Activated naive CD4-positive, alpha-beta T cell treated with anti-CD3 and anti-CD28 coated beads for 36 hours (primary cell): Measurements from ENCODE around the gene PIGS. TPM values are rescaled to one million over a fixed set of nuclear protein-coding genes. Genes with fewer than 3 reads are reported as not detected.
"Not testable (repeated sequence)": the region's sequence is repeated elsewhere in the genome, so short reads cannot be mapped to it uniquely, and the experiment has no call there.

Source experiments
- CTCF ChIA-PET: fragments of 350-600 bp; sonication (Branson Sonifier 250); formaldehyde crosslinking; loops from one replicate; lab custom pipeline; 2021; ENCODE audit warnings: antibody characterized with exemption; lab: Charles Lee
- DNase-seq: peaks from one replicate; pipeline ENCODE4 v3.0.0-alpha.2; 2020
- H3K27ac Mint-ChIP-seq: one replicate; pipeline ENCODE4 v1.8.0; 2021; ENCODE audit warnings: mild to moderate bottlenecking, mixed read lengths
- H3K27me3 Mint-ChIP-seq: one replicate; pipeline ENCODE4 v1.8.0; 2021; ENCODE audit warnings: low read depth, mixed read lengths
- H3K36me3 Mint-ChIP-seq: one replicate; pipeline ENCODE4 v1.8.0; 2021; ENCODE audit warnings: low read depth, mixed read lengths
- H3K4me1 Mint-ChIP-seq: one replicate; pipeline ENCODE4 v1.8.0; 2021; ENCODE audit warnings: low read depth, mixed read lengths
- H3K4me3 Mint-ChIP-seq: one replicate; pipeline ENCODE4 v1.8.0; 2021; ENCODE audit warnings: mild to moderate bottlenecking, moderate library complexity, mixed read lengths
- H3K9me3 Mint-ChIP-seq: one replicate; pipeline ENCODE4 v1.8.0; 2021; ENCODE audit warnings: mixed read lengths
- intact Hi-C: fragments of 100-400 bp; cut with micrococcal nuclease; formaldehyde crosslinking; loops from one replicate; pipeline ENCODE4 v1.15.1; 2023
- total RNA-seq, 2 experiments: library from RNA; stranded (reverse); gene quantifications; one replicate each; pipeline ENCODE4 v1.2.3, GENCODE V29; 2021

The PIGS gene
- total RNA-seq, 2 experiments from 2014 or later, result 34.8 to 36.0 TPM

GRCh38 chr17:28578246-28579195 is 7.2 kb upstream of the PIGS start:
- H3K4me1 Mint-ChIP-seq, result peaks cover 31% of the 10 kb centered on the region
- peak overlapping the region; percentile 43 for H3K27ac Mint-ChIP-seq
- H3K36me3 Mint-ChIP-seq, result peaks cover 31% of the 10 kb centered on the region
- H3K4me3 Mint-ChIP-seq, result no peak overlapping the region
- DNase-seq, result no peak
- no peaks in the 10 kb centered on the region for H3K27me3 Mint-ChIP-seq
- no peaks in the 10 kb centered on the region for H3K9me3 Mint-ChIP-seq
- CTCF ChIA-PET, result interaction anchor here (1.4 kb wide), 1 partner anchor 30 kb away, joined by 3 read pairs; no protein-coding TSS in a partner anchor
- intact Hi-C loops, result loop anchor here (10.0 kb wide), 3 partner anchors 296 to 534 kb away; partner anchors contain the start of genes NLK and PHF12

- H3K36me3 Mint-ChIP-seq, result peaks cover 31% of the 10 kb centered on the region
- H3K4me1 Mint-ChIP-seq, result peaks cover 35% of the 10 kb centered on the region
- H3K27ac Mint-ChIP-seq, result no peak overlapping the region
- DNase-seq, result no peak
- CTCF ChIA-PET, result interaction anchor here (1.0 to 2.8 kb wide), 4 partner anchors 12 to 160 kb away, joined by 3 to 17 read pairs (median 4); no protein-coding TSS in a partner anchor
- no peaks in the 10 kb centered on the region for H3K9me3 Mint-ChIP-seq
- H3K4me3 Mint-ChIP-seq, result no peak overlapping the region
- no peaks in the 10 kb centered on the region for H3K27me3 Mint-ChIP-seq
- intact Hi-C loops, result loop anchor here (1.0 to 10.0 kb wide), 5 partner anchors 22 to 533 kb away; partner anchors contain the start of genes NLK, PHF12, SPAG5 and UNC119
These were observed 6.1 kb upstream of the PIGS start for GRCh38 chr17:28577466-28577824.

GRCh38 chr17:28576758-28577465 is 5.6 kb upstream of the PIGS start, which contains the start of gene ALDOC:
Gene ALDOC (minus strand): TSS chr17:28576895. CDS start chr17:28575532, 1,363 bp downstream.
- Mint-ChIP-seq H3K27me3 (no peaks in the 10 kb centered on the region), H3K9me3 (no peaks in the 10 kb centered on the region), H3K36me3 (peaks cover 31% of the 10 kb centered on the region), H3K4me3 (peak within 1 kb of the TSS; percentile 80), H3K4me1 (peaks cover 40% of the 10 kb centered on the region), H3K27ac (peak within 1 kb of the TSS; percentile 84)
- DNase-seq, result peak; percentile 98
- CTCF ChIA-PET, result interaction anchor here (1.0 to 2.8 kb wide), 6 partner anchors 11 to 160 kb away, joined by 3 to 17 read pairs (median 4); no protein-coding TSS in a partner anchor
- intact Hi-C loops, result loop anchor here (1.0 to 10.0 kb wide), 5 partner anchors 22 to 532 kb away; partner anchors contain the start of genes NLK, PHF12, SPAG5 and UNC119

- peaks cover 42% of the 10 kb centered on the region for H3K4me1 Mint-ChIP-seq
- H3K27ac Mint-ChIP-seq, result peak overlapping the region; percentile 1
- peak overlapping the region; percentile 80 for H3K4me3 Mint-ChIP-seq
- not testable (repeated sequence) for H3K9me3 Mint-ChIP-seq, DNase-seq, H3K27me3 Mint-ChIP-seq
- intact Hi-C loops, result loop anchor here (10.0 kb wide), 3 partner anchors 299 to 531 kb away; partner anchors contain the start of genes NLK and PHF12
- H3K36me3 Mint-ChIP-seq, result peaks cover 31% of the 10 kb centered on the region
- CTCF ChIA-PET, result interaction anchor here (1.4 to 2.8 kb wide), 2 partner anchors 28 to 50 kb away, joined by 5 to 17 read pairs; no protein-coding TSS in a partner anchor
These were observed 4.7 kb upstream of the PIGS start for GRCh38 chr17:28576016-28576415.

- Mint-ChIP-seq H3K4me3 (no peak overlapping the region), H3K9me3 (no peaks in the 10 kb centered on the region), H3K27me3 (no peaks in the 10 kb centered on the region), H3K36me3 (peaks cover 29% of the 10 kb centered on the region), H3K4me1 (peaks cover 40% of the 10 kb centered on the region), H3K27ac (no peak overlapping the region)
- CTCF ChIA-PET, result interaction anchor here (1.4 to 2.8 kb wide), 2 partner anchors 27 to 51 kb away, joined by 5 to 17 read pairs; no protein-coding TSS in a partner anchor
- intact Hi-C loops, result loop anchor here (10.0 kb wide), 3 partner anchors 300 to 530 kb away; partner anchors contain the start of genes NLK and PHF12
- DNase-seq, result no peak
These were observed 3.9 kb upstream of the PIGS start for GRCh38 chr17:28575126-28575795.

GRCh38 chr17:28574526-28574925 is 3.2 kb upstream of the PIGS start:
- Mint-ChIP-seq H3K27ac (no peak overlapping the region), H3K27me3 (no peaks in the 10 kb centered on the region), H3K4me1 (peaks cover 41% of the 10 kb centered on the region), H3K36me3 (peaks cover 27% of the 10 kb centered on the region), H3K9me3 (no peaks in the 10 kb centered on the region), H3K4me3 (no peak overlapping the region)
- intact Hi-C loops, result loop anchor here (5.0 to 10.0 kb wide), 4 partner anchors 237 to 530 kb away; partner anchors contain the start of genes IFT20, NLK, PHF12 and TNFAIP1
- CTCF ChIA-PET, result interaction anchor here (0.6 kb wide), 1 partner anchor 28 kb away, joined by 3 read pairs; no protein-coding TSS in a partner anchor
- peak; percentile 13 for DNase-seq

- intact Hi-C loops, result loop anchor here (5.0 to 10.0 kb wide), 4 partner anchors 237 to 529 kb away; partner anchors contain the start of genes IFT20, NLK, PHF12 and TNFAIP1
- Mint-ChIP-seq H3K36me3 (peaks cover 23% of the 10 kb centered on the region), H3K4me1 (peaks cover 40% of the 10 kb centered on the region), H3K27me3 (no peaks in the 10 kb centered on the region), H3K27ac (no peak overlapping the region), H3K4me3 (no peak overlapping the region), H3K9me3 (no peaks in the 10 kb centered on the region)
- DNase-seq, result no peak
- CTCF ChIA-PET, result interaction anchor here (0.6 kb wide), 1 partner anchor 27 kb away, joined by 3 read pairs; no protein-coding TSS in a partner anchor
These were observed 2.7 kb upstream of the PIGS start for GRCh38 chr17:28573966-28574480.

GRCh38 chr17:28573521-28573920 is 2.2 kb upstream of the PIGS start:
- H3K36me3 Mint-ChIP-seq, result peaks cover 23% of the 10 kb centered on the region
- H3K9me3 Mint-ChIP-seq, result no peaks in the 10 kb centered on the region
- H3K4me3 Mint-ChIP-seq, result no peak overlapping the region
- H3K27ac Mint-ChIP-seq, result no peak overlapping the region
- no peaks in the 10 kb centered on the region for H3K27me3 Mint-ChIP-seq
- DNase-seq, result no peak
- intact Hi-C loops, result loop anchor here (5.0 to 10.0 kb wide), 4 partner anchors 236 to 529 kb away; partner anchors contain the start of genes IFT20, NLK, PHF12 and TNFAIP1
- CTCF ChIA-PET, result no interaction called here
- H3K4me1 Mint-ChIP-seq, result peaks cover 43% of the 10 kb centered on the region

GRCh38 chr17:28573040-28573380 is 1.7 kb upstream of the PIGS start:
- no peak overlapping the region for H3K27ac Mint-ChIP-seq
- no peak for DNase-seq

GRCh38 chr17:28572259-28573039 is 1.1 kb upstream of the PIGS start:
- Mint-ChIP-seq H3K9me3 (no peaks in the 10 kb centered on the region), H3K27ac (peak overlapping the region; percentile 91), H3K4me3 (peak overlapping the region; percentile 85), H3K36me3 (peaks cover 23% of the 10 kb centered on the region), H3K4me1 (peaks cover 53% of the 10 kb centered on the region), H3K27me3 (no peaks in the 10 kb centered on the region)
- no peak for DNase-seq
- intact Hi-C loops, result loop anchor here (5.0 to 10.0 kb wide), 4 partner anchors 235 to 528 kb away; partner anchors contain the start of genes IFT20, NLK, PHF12 and TNFAIP1
- CTCF ChIA-PET, result interaction anchor here (0.8 to 3.8 kb wide), 4 partner anchors 13 to 40 kb away, joined by 3 to 24 read pairs (median 4); no protein-coding TSS in a partner anchor

More at GRCh38 chr17:28573040-28573380, 1.7 kb upstream of the PIGS start:
- Mint-ChIP-seq H3K36me3 (peaks cover 24% of the 10 kb centered on the region), H3K27me3 (no peaks in the 10 kb centered on the region), H3K4me3 (no peak overlapping the region), H3K9me3 (no peaks in the 10 kb centered on the region), H3K4me1 (peaks cover 47% of the 10 kb centered on the region)
- intact Hi-C loops, result loop anchor here (5.0 to 10.0 kb wide), 4 partner anchors 236 to 528 kb away; partner anchors contain the start of genes IFT20, NLK, PHF12 and TNFAIP1
- CTCF ChIA-PET, result no interaction called here
